Measurements from ENCODE around the gene ZNF513.

DNA sequence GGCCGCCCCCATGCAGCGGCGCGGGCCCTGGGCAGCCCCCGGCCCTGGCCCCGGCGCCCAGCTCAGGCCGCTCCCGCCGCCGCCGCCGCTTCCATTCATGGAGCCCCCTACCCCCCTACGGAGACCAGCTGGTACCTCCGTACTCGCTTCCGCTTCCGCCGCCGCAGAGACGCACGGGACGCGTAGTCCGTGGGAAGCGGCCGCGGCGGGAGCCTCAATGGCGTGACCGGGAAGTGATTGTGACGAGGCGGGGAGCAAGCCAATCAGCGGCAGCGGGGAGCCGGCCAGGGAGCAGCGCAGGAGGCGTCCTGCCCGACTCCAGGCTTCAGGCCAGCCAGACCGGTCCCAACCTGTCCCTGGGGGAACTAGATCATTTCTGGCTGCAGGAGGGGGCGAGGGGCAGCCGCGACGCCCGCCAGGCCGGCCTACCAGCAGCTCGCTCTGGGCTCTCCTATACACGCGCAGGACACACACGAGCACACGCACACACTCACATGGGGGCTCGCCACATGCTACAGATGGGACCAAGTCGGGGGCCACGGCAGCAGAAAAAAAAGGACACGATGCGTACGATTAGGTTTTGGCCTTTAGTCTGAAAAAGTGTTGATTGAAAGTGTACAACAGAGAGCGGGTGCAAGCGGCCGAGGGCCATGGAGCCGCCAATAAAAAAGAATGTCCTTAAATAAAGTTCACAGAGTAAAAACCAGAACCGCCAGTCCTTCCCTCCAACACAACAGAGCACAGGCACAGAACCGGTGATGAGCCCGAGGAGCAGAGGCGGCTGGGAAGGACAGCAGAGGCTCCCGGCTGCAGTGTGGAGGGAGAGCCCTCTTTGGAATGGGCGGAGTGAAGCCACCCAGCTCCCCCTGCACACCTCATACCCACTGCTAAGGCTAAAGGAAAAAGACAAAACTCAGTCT is at the start of gene ZNF513:
- TF ChIP-seq TAF1 (IDR thresholded peaks at IDR 0.05; ENCODE audit: low read depth, low read length) (peak; percentile 72), POLR2AphosphoS5 (IDR thresholded peaks at IDR 0.05; ENCODE audit: low read depth, low read length) (peak; percentile 81; the same call in 1 of the 2 replicates), POLR2A (IDR thresholded peaks at IDR 0.05; ENCODE audit: low read depth, low read length) (peak; percentile 69), POU2F2 (IDR thresholded peaks at IDR 0.05; ENCODE audit: low read depth, low read length) (peak; percentile 13; the same call in 1 of the 2 replicates), SPI1 (IDR thresholded peaks at IDR 0.05; ENCODE audit: low read depth, low read length) (0 out of 2 replicates have a peak, but pooled peaks have one; percentile 2), PAX5 (IDR thresholded peaks at IDR 0.05; ENCODE audit: insufficient read depth, low read length, severe bottlenecking) (no peak)
